Measurements from ENCODE around the gene RRAS. TPM values are rescaled to one million over a fixed set of nuclear protein-coding genes. Genes with fewer than 3 reads are reported as not detected.

RRAS gene
- total and polyA plus RNA-seq, 2 of the 4 experiments (the other 2 are of a cell fraction) = 50.2 to 241 TPM

DNA sequence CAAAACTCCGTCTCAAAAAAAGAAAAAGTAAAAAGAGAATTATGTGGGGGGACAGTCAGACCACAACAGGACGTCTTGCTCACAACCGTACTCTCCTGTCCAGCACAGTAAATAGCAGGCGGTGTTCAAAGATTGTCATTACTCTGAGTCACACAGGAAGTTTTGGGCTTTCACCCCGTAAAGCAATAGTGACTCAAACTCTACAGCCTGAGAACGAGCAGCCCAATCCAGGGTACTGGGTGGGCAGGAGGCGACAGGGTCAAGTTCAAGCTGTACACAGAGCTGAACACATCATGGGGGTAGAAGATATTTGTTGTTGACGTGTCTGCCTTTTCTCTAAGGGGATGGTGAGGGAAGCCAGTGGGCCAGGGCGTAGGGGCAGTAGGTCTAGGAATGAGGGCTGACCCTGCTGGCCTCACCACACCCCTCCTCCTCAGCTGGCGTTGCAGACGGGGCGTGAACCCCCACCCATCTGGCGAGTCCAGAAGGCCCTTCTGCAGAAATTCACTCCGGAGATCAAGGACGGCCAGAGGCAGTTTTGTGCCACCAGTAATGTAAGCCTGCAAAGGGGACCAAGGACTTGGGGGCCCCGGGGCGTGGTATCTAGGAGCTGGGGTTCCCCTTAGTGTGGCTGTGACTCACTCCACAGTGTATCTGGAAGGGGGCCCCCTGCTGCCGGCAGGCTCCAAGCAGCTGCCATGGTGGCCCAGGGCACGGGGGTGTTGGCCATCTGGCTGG is 25.7 kb downstream of the RRAS start (continued):
- TF ChIP-seq RAD21 (IDR thresholded peaks at IDR 0.05; ENCODE audit: low read length) (0 out of 2 replicates have a peak, but pooled peaks have one; percentile 17), POLR2A (IDR thresholded peaks at IDR 0.05; ENCODE audit: low read depth, low read length) (no peak), MAZ (IDR thresholded peaks at IDR 0.05; ENCODE audit: borderline replicate concordance, low read depth, low read length) (0 out of 2 replicates have a peak, but pooled peaks have one; percentile 8)

DNA sequence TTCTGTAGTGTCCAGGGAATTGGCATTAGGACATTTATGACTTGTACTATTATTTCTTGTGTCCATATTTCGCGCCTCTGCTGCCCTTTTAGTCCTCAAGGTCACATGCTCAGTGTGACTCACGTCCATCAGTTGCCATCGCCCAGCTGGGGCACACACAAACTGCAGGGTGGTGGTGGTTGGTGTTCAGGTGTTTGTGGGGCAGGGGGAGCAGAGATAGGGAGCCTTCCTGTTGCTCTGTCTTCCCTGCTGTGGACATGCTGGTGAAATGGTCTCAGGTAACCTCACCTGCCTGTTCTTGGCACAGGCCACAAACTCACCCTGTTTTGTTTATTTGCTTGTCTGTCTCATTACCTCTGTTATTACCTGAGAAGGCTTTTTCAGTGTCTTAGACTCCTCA is 26.6 kb downstream of the RRAS start:
- Histone ChIP-seq H4K5ac (ENCODE audit: low read depth, low read length) (no peak overlapping the region), H2BK120ac (ENCODE audit: low read depth, low read length) (peak overlapping the region; percentile 25; the same call in 1 of the 2 replicates), H2BK20ac (ENCODE audit: low read depth, low read length) (peak overlapping the region; percentile 27; the same call in 1 of the 2 replicates), H3K79me1 (ENCODE audit: low read depth in 1 of 2, low read length in 2 of 2) (peaks cover 33 to 80% of the 10 kb centered on the region in 2 experiments), H3K23ac (ENCODE audit: low read depth, low read length) (peak overlapping the region; percentile 82), H4K20me1 (ENCODE audit: insufficient read depth, low read length) (peaks cover 38% of the 10 kb centered on the region), H3K27ac (ENCODE audit: insufficient read depth, low read length) (no peak overlapping the region), H2AK9ac (replicated peaks; ENCODE audit: low read depth, low read length, poor library complexity) (peak overlapping the region; percentile 2), H3K18ac (ENCODE audit: low read depth, low read length) (no peak overlapping the region), H3K9me3 (ENCODE audit: control insufficient read depth, insufficient read depth, low read length) (no peaks in the 10 kb centered on the region), H2BK15ac (ENCODE audit: low read depth, low read length) (peak overlapping the region; percentile 22; the same call in 1 of the 3 replicates), H3K4me3 (ENCODE audit: insufficient read depth, low read depth, low read length) (no peak overlapping the region), H3K14ac (replicated peaks; ENCODE audit: low read depth, low read length) (peak overlapping the region; percentile 55), H2AK5ac (ENCODE audit: low read depth, low read length) (peak overlapping the region; percentile 88), H3K9me1 (ENCODE audit: insufficient read depth, low read length) (peaks cover 10% of the 10 kb centered on the region), H2AFZ (replicated peaks; ENCODE audit: low read length, poor library complexity) (peak overlapping the region; percentile 1), H3K9ac (ENCODE audit: low read depth, low read length) (no peak overlapping the region), H3K4me1 (ENCODE audit: control insufficient read depth, insufficient read depth, low read length) (peaks cover 16% of the 10 kb centered on the region), H3K4me2 (ENCODE audit: low read depth, low read length) (no peak overlapping the region), H4K91ac (ENCODE audit: insufficient read depth, low read depth, low read length) (peak overlapping the region; percentile 58; the same call in 1 of the 2 replicates), H3K36me3 (ENCODE audit: control insufficient read depth, insufficient read depth, low read length) (peaks cover 46% of the 10 kb centered on the region), H3K27me3 (ENCODE audit: control insufficient read depth, insufficient read depth, low read length) (no peaks in the 10 kb centered on the region), H3K4ac (ENCODE audit: low read depth, low read length) (peak overlapping the region; percentile 84; the same call in 1 of the 2 replicates), H4K8ac (ENCODE audit: low read depth in 2 of 2, low read length in 2 of 2) (peak overlapping the region in 1 of 2 experiments; percentile 36; a peak in 1 of 4 replicates), H2BK5ac (ENCODE audit: low read depth, low read length, poor library complexity, severe bottlenecking) (peak overlapping the region; percentile 14), H3K56ac (ENCODE audit: extremely low read depth, insufficient read depth, low read length) (no peak overlapping the region)
- POLR2A ChIA-PET (ENCODE audit: unreplicated experiment) = no interaction called here
- DNase-seq (no peak), ATAC-seq (ENCODE audit: low read depth) (no peak)
- intact Hi-C loops (cut with micrococcal nuclease) = no loop called here
- 87% methylated on average over 3 of the region's 4 CpGs; no CpG with 5 or more reads in 1 of the 2 experiments for WGBS, 2 experiments (ENCODE audit: extremely low coverage in 2 of 2, insufficient read length in 1 of 2)
- no TSS peak for BruUV-seq (replicated peaks)
- CTCF ChIA-PET = no interaction called here
- TF ChIP-seq, protein P1, sequence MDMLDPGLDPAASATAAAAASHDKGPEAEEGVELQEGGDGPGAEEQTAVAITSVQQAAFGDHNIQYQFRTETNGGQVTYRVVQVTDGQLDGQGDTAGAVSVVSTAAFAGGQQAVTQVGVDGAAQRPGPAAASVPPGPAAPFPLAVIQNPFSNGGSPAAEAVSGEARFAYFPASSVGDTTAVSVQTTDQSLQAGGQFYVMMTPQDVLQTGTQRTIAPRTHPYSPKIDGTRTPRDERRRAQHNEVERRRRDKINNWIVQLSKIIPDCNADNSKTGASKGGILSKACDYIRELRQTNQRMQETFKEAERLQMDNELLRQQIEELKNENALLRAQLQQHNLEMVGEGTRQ (IDR thresholded peaks at IDR 0.05; ENCODE audit: low read depth, low read length) = peak; percentile 57
- TF ChIP-seq RAD21 (IDR thresholded peaks at IDR 0.05; ENCODE audit: low read length) = no peak
- dilution Hi-C loops (cut with HindIII; ENCODE audit: low sequenced_read_pairs, unreplicated experiment) = no loop called here
- in situ Hi-C loops (cut with MboI; ENCODE audit: low sequenced_read_pairs) = no loop called here

All from IMR-90 (cell line).